ENCODE measurements around the gene NTN4.

DNA sequence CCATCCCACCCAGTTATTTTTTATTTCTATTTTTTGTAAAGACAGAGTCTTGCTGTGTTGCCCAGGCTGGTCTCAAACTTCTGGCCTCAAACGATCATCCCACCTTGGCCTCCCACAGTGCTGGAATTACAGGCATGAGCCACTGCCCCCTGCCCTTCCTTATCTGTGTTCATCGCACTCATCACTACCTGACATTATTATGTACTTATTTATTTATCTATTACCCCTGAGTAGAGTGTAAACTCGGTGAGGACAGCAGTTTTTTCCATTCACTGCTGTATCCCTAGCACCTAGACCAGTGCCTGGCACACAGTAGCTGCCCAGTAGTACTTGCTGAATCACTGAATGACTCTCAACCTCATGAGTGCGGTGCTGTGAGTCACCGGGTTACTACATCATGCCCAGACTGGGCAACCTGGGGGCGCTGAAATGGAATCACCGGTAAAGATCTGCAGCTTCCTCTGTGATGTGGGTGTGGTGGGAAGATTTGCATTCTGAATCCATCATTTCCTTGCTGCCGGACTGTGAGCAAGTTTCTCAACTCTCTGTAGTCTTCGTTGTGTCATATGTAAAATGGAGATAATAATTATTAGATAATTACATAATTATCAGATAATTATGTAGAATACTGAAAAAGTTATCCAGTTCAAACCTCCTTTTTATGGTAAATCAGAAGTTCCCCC lies 157.4 kb downstream of the NTN4 start:
- TF ChIP-seq, protein P1, sequence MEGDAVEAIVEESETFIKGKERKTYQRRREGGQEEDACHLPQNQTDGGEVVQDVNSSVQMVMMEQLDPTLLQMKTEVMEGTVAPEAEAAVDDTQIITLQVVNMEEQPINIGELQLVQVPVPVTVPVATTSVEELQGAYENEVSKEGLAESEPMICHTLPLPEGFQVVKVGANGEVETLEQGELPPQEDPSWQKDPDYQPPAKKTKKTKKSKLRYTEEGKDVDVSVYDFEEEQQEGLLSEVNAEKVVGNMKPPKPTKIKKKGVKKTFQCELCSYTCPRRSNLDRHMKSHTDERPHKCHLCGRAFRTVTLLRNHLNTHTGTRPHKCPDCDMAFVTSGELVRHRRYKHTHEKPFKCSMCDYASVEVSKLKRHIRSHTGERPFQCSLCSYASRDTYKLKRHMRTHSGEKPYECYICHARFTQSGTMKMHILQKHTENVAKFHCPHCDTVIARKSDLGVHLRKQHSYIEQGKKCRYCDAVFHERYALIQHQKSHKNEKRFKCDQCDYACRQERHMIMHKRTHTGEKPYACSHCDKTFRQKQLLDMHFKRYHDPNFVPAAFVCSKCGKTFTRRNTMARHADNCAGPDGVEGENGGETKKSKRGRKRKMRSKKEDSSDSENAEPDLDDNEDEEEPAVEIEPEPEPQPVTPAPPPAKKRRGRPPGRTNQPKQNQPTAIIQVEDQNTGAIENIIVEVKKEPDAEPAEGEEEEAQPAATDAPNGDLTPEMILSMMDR (IDR thresholded peaks at IDR 0.05; ENCODE audit: low read depth, low read length, poor library complexity, severe bottlenecking): no peak
- no peak for TF ChIP-seq EZH2phosphoT487 (IDR thresholded peaks at IDR 0.05; ENCODE audit: borderline replicate concordance, low read length)

Data from DOHH2 (cell line).